Hepatic stellate cell (primary cell): ENCODE measurements around the gene KRTAP12-1.
"Not testable (repeated sequence)": the region's sequence is repeated elsewhere in the genome, so short reads cannot be mapped to it uniquely, and the experiment has no call there.

Experiments
- DNase-seq: peaks from one replicate; pipeline ENCODE4 v3.0.0; 2011; ENCODE audit warnings: low spot score

Gene KRTAP12-1

GRCh38 chr21:44644878-44645277, 37.1 kb downstream of the KRTAP12-1 start:
- DNase-seq: no peak

- no peak for DNase-seq
Observed at GRCh38 chr21:44643741-44644310, 38.1 kb downstream of the KRTAP12-1 start.

- no peak for DNase-seq
Observed at GRCh38 chr21:44640761-44641160, 41.2 kb downstream of the KRTAP12-1 start.

- DNase-seq: no peak
Observed at GRCh38 chr21:44639331-44639655, 42.7 kb downstream of the KRTAP12-1 start.

- DNase-seq: not testable (repeated sequence)
Observed at GRCh38 chr21:44638506-44639330, 43.2 kb downstream of the KRTAP12-1 start.

- DNase-seq: not testable (repeated sequence)
Observed at GRCh38 chr21:44637851-44638348, 44.1 kb downstream of the KRTAP12-1 start.

- no peak for DNase-seq
Observed at GRCh38 chr21:44637018-44637850, 44.7 kb downstream of the KRTAP12-1 start, which contains the start of gene KRTAP10-10. Gene KRTAP10-10 (plus strand): TSS chr21:44637356. CDS start chr21:44637418, 62 bp downstream.

GRCh38 chr21:44636209-44637017, 45.5 kb downstream of the KRTAP12-1 start:
- no peak for DNase-seq

GRCh38 chr21:44632067-44632466, 49.9 kb downstream of the KRTAP12-1 start:
- DNase-seq: no peak
